Measurements from ENCODE around the gene CLIP1. TPM values are rescaled to one million over a fixed set of nuclear protein-coding genes. Genes with fewer than 3 reads are reported as not detected.
"Not testable (repeated sequence)": the region's sequence is repeated elsewhere in the genome, so short reads cannot be mapped to it uniquely, and the experiment has no call there.

The CLIP1 gene
- 35.1 and 38.3 TPM in 2 replicates for total RNA-seq (2014; rRNA removed)
- 14.6 TPM for polyA plus RNA-seq (2012)

DNA sequence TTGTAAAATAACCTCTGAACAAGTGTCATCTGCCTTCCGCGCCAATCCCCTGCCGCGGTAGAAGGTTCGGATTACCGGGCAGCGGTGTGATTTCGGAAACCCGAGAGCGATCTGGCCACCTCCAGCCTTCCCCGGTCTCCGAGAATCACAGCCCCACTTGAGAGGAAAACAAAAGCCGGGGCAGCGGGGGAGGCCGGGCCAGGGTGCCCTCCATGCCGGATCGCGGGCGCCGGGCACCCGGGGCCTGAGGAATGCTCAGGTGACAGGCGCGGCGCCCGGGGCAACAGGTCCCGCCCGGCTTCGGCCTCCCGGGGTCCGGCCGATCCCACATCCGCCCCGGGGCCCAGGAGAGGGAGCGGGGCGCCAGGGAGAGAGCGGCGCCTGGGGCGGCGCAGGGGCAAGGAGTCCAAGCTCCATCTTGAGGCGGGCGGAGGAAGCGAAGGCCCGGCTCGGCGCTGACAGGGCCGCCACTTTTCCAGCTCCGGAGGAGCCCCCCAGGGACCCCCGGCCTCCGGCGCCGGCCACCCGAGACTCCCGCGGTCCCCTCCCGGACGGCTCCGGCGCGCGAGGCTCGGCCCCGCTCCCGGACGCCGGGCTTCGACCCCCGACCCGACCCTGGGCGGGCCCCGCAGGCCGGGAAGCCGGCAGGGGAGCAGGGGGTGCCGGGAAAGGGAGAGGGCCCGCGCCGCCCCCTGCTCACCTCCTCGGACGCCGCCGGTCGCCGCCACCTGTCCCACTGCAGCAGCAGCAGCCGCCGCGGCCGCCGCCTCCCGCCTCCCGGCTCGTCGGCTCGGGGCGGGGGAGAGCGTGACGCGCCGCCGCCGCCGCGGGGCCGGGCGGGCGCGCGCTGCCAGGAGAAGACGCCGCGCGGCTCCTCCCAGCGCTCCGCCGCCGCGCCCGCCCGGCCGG, at the start of gene CLIP1:
Gene CLIP1 (minus strand): TSS at position 849 of the 909 bp plus-strand sequence. CDS start 42,217 bp downstream, outside the sequence.
- peak; percentile 74 for DNase-seq (ENCODE audit: low read depth)

DNA sequence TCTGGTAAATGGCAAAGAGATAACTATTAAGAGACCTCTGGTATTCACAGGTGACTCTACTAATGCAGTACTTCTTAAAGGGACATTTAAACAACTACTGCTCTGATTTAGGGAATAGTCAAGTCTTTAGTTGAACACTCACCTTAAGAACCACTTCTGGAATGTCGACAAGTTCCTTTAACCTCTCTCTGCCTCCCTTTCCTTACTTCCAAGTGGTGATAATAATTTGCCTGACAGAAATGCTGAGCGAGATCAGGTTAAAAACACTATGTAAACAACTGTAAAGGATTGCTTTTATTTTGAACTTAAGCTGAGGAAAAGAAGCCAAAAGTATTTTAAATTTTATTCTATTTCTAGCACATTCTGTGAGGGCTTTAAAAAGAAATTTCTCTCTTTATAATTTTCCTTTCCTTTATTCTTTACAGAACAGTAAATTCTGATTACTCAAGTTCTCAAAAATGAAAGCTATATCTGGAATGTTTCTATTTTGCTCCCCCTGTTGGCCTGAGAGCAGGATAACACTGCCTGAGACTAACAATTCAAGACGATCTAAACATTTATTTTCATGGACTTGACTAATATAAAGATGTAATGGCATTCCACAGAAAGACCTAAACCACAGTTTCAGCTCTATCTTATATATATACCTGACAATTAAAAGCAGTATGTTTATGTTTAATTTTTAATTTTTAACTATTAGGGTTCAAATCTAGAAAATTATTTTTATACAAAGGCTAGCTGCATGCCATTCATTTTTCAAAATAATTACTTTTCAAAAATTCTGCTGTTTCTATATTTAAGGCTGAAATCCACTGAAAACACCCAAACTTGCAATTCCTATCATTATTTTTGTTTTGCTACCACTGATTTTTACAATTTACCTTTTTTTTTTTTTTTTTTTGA, 49.1 kb upstream of the CLIP1 start:
- peak; percentile 73 for DNase-seq (ENCODE audit: low read depth)

DNA sequence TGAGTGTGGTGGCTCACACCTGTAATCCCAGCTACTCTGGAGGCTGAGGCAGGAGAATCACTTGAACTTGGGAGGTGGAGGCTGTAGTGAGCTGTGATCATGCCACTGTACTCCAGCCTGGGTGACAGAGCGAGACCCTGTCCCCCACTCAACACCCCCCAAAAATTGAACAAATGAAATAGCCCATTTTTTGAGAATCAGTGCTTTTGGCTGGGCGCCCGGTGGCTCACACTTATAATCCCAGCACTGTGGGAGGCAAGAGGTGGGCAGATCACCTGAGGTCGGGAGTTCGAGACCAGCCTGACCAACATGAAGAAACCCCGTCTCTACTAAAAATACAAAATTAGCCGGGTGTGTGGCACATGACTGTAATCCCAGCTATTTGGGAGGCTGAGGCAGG, 48.1 kb upstream of the CLIP1 start:
- not testable (repeated sequence) for DNase-seq (ENCODE audit: low read depth)

DNA sequence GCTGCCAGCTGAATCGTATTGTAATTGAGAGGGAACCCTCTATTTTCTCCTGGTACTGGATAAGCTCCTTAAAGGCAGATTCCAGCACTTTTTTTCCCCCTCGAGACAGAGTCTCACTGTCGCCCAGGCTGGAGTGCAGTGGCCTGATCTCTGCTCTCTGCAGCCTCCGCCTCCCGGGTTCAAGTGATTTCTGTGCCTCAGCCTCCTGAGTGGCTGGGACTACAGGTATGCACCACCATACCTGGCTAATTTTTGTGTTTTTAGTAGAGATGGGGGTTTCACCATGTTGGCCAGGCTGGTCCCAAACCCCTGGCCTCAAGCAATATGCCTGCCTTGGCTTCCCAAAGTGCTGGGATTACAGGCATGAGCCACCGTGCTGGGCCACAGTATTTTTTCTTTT, 47.4 kb upstream of the CLIP1 start:
- DNase-seq (ENCODE audit: low read depth) = not testable (repeated sequence)

DNA sequence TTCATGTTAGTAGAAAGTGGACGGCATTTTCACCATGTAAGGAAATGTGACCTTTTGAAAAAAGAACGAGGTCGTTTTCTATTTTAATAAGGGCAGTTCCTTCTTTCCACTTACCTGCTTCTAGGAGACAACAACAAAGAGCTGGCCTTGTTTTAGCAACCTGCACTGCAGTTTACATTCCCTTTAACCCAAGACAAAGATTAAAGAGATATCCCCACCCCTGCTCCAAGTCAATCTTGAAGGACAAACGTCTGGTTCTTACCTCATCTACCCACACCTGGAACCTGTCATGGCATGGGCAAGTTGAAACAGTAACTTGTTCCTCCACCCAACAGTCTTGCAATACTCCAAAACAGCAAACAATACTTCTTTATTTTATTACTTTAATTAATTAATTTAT, 45.5 kb upstream of the CLIP1 start:
- no peak for DNase-seq (ENCODE audit: low read depth)

DNA sequence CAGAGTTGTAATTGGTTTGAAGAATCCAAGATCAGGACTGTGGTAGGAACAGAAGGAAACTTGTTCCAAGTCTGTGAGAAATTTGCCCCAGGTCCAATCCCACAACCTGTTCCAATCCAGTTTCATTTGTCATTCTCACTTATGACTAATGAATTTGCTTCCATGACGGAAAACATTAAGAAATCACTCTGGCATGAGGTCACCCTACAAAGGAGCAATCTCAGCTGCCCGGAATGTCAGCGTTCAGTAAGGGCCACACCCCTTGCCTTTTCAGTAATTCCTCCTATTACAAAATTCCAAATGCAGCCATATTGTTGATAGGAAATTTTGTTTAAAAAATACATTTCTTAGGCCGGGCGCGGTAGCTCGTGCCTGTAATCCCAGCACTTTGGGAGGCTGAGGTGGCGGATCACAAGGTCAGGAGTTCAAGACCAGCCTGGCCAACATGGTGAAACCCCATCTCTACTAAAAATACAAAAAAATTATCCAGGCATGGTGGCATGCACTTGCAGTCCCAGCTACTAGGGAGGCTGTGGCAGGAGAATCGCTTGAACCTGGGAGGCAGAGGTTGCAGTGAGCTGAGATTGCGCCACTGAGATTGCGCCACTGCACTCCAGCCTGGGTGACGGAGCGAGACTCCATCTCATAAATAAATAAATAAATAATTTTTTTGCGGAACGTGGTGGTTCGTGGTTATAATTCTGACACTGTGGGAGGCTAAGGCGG, 42.0 kb upstream of the CLIP1 start:
- peak; percentile 97 for DNase-seq (ENCODE audit: low read depth)

DNA sequence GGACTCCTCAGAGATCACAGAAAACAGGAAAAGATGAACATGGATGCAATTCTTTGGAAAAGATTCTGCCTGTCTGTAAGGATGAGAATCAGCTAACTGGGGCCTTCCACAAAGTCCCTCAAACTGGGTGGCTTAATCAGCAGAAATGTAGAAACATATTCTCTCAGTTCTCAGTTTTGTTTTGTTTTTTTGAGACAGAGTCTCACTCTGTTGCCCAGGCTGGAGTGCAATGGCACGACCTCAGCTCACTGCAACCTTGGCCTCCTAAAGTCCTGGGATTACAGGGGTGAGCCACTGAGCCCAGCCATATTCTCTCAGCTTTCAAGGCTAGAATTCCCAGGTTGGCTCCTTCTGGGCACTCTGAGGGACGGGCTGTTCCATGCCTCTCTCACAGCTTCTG, 38.2 kb upstream of the CLIP1 start:
- DNase-seq (ENCODE audit: low read depth) = no peak

DNA sequence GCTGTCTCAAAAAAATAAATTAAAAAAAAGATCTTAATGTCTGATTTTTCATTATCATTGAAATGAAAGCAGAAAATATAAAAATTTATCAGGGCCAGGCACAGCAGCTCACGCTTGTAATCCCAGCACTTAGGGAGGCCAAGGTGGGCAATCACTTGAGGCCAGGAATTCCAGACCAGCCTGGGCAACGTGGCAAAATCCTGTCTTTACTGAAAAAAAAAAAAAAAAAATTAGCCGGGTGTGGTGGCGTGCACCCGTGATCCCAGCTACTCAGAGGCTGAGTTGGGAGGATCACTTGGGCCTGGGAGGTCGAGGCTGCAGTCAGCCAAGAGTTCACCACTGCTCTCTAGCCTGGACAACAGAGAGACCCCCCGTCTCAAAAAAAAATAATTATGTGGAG, 37.6 kb upstream of the CLIP1 start:
- no peak for DNase-seq (ENCODE audit: low read depth)

DNA sequence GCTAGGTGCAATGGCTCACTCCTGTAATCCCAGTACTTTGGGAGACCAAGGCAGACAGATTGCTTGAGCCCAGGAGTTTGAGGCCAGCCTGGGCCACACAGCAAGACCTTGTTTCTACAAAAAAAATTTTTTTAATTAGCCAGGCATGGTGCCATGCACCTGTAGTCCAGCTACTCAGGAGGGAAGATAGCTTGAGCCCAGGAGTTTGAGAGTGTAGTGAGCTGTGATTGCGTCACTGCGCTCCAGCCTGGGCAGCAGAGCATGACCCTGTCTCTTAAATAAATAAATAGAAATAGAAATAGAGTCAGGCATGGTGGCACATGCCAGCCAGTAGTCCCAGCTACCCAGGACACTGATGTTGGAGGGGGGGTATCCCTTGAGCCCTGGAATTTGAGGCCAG, 36.7 kb upstream of the CLIP1 start:
- no peak for DNase-seq (ENCODE audit: low read depth)

DNA sequence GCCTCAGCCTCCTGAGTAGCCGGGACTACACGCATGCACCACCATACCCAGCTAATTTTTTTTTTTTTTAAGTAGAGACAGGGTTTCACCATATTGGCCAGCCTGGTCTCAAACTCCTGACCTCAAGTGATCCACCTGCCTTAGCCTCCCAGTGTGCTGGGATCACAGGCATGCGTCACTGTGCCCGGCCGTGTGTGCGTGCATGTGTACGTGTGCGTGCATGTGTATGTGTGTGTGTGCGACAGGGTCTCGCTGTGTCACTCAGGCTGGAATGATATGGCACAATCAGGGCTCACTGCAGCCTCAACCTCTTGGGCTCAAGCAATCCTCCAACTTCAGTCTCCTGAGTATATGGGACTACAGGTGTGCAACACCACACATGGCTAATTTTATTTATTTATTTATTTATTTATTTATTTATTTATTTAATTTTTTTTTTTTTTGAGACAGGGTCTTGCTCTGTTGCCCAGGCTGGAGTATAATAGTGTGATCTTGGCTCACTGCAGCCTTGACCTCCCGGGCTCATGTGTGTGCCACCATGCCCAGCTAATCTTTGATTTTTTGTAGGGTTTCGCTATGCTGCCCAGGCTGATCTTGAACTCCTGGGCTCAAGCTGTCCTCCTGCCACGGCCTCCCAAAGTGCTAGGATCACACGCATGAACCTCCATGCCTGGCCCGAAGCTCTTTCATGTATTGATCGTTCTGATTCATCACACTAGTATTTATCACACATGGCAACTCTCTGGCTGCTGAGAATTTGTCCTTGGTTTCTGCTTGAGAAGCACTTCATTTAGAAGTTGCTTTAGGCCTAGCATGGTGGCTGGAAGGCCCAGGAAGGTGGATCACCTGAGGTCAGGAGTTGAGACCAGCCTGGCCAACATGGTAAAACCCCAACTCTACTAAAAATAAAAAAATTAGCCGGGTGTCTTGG, 35.9 kb upstream of the CLIP1 start:
- DNase-seq (ENCODE audit: low read depth) = no peak

DNA sequence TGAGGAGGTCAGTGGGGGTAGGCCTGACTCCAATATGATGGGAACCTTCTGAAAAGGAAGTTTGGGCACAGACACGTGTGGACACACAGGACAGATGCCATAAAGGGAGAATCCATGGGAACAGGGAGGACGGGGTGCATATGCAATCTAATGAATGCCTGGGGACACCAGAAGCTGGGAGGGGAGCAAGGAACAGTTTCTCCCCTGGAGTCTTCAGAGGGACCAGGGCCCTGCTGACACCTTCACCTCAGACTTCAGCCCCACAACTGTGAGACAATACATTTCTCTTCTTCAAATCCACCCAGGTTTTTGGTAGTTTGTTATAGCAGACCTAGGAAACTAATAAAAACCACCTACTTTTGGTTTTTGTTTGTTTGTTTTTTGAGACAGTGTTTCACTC, 35.2 kb upstream of the CLIP1 start:
- DNase-seq (ENCODE audit: low read depth) = no peak

DNA sequence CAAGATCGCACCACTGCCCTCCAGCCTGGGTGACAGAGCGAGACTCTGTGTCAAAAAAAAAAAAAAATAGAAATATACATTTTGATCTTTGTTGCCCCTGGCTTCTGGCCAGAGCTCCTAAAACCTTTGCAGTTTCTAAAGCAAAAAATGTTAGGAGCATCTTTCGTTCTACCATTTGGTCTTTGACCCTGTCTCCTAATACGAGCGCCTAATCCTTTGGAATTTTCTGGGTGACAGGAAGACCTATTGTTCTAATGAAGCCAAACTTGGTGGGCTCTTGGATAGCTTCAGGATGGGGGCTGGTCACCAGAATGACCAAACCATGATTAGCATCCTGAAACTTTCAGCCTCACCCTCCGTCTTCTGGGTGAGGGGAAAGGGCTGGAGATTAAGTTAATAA, 32.3 kb upstream of the CLIP1 start:
- DNase-seq (ENCODE audit: low read depth) = no peak

DNA sequence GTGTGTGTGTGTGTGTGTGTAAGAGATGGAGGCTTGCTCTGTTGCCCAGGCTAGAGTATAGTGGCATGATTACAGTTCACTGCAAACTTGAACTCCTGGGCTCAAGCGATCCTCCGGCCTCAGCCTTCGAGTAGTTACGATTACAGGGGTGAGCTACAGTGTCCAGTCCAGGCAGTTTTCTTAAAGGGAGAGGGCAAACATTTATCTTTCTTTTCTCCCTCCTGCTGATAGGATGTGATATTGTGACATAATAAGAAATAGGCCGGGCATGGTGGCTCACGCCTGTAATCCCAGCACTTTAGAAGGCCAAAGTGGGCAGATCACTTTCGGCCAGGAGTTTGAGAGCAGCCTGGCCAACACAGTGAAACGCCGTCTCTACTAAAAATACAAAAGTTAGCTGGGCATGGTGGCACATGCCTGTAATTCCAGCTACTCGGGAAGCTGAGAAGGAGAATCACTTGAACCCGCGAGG, 31.8 kb upstream of the CLIP1 start:
- no peak for DNase-seq (ENCODE audit: low read depth)

DNA sequence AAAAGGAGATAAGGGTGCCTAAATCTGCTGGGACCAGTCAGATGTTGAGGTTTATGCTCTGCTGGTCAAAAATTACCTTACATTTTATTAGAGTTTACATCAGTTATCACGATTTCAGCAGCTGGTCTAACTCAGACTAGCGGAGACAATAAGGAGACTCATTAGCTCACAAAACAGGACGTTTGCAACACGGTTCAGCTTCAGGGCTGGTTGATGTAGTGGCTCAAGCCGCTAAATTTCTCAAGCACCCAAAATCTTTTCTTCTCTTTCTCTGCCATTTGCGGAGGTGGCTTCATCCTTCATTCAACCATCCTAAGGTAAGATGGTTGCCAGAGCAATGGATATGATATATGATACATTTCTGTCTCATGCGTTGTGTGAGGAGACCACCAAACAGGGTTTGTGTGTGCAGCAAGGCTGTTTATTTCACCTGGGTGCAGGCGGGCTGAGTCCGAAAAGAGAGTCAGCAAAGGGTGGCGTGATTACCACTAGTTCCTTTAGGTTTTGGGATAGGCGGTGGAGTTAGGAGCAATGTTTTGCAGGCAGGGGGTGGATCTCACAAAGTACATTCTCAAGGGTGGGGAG, 30.3 kb upstream of the CLIP1 start:
- no peak for DNase-seq (ENCODE audit: low read depth)

DNA sequence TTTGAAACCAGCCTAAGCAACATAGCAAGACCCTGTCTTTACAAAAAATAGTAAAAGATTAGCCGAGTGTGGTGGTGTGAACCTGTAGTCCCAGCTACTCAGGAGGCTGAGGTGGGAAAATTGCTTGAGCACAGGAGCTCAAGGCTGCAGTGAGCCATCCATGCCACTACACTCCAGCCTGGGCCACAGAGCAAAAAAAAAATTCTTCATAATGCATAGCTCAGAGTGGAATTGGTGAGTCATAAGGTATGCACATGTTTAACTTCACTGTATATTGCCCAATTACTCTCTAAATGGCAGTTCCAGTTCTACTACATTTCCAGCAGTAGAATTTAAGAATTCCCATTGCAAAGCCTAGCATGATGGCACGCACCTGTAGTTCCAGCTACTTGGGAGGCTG, 26.8 kb upstream of the CLIP1 start:
- DNase-seq (ENCODE audit: low read depth) = peak; percentile 71

DNA sequence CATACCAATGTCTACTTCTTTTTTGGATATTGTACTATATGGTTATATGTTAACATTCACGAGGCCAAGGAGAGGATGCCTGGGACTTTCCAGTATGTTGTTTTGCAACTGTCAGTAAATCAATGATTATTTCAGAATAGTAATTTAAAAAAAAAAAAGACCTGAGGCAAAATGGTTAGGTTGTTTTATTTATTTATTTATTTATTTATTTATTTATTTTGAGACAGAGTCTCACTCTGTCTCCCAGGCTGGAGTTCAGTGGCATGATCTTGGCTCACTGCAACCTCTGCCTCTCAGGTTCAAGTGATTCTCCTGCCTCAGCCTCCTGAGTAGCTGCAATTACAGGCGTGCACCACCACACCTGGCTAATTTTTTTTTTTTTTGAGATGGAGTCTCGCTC, 25.4 kb upstream of the CLIP1 start:
- not testable (repeated sequence) for DNase-seq (ENCODE audit: low read depth)

DNA sequence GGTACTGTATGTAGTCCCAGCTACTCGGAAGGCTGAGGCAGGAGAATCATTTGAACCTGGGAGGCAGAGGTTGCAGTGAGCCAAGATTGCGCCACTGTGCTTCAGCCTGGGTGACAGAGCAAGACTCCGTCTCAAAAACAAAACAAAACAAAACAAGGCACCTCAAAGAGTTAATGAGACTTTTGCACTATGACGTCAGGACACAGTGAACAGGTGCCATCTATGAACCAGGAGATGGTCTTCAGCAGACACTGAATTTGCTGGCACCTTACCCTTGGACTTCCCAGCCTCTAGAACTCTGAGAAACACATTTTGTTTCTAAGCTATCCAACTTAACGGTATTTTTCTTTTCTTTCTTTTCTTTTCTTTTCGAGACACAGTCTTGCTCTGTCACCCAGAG, 23.9 kb upstream of the CLIP1 start:
- DNase-seq (ENCODE audit: low read depth) = not testable (repeated sequence)

DNA sequence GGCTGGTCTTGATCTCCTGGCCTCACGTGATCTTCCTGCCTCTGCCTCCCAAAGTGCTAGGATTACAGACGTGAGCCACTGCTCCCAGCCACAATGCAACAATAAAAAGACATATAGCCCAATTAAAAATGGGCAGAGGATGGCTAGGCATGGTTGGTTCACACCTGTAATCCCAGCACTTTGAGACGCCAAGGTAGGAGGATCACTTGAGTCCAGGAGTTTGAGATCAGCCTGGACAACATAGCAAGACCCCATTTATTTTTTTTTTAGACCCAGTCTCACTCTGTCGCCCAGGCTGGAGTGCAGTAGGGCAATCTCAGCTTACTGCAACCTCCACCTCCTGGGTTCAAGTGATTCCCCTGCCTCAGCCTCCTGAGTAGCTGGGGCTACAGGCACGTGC, 21.6 kb upstream of the CLIP1 start:
- DNase-seq (ENCODE audit: low read depth) = not testable (repeated sequence)

DNA sequence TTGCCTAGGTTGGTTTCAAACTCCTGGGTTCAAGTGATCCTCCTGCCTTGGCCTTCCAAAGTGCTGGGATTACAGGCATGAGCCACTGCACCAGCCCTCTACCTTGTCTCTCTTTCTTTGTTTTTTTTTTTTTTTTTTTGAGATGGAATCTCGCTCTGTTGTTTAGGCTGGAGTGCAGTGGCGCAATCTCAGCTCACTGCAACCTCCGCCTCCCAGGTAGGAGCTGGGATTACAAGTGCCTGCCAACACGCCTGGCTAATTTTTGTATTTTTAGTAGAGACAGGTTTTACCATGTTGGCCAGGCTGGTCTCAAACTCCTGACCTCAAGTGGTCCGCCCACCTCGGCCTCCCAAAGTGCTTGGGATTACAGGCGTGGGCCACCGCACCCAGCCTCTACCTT, 16.4 kb upstream of the CLIP1 start:
- not testable (repeated sequence) for DNase-seq (ENCODE audit: low read depth)

DNA sequence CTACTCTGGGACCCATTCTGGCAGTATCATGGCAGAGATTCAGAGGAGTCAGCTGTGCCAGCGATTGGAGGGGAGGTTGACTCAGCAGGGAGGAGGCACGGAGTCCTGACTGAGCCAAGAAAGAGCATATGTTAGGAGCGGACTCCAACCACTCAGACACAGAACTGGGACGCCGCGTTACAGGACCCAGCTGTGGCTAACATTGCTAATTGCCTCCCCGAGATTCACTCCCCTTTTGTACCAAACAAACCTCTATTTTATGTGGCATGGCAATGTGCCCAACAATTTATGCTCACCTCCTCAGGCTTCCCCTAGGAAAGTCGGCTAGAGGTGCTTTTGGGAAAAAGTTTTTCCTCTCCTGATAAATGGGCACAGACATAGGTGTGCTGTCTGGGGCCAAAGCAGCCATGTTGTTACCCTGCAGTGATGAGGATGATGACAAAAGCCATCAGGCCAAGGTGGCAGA, 15.2 kb upstream of the CLIP1 start:
- DNase-seq (ENCODE audit: low read depth) = peak; percentile 85
